Glomerular endothelial cell (primary cell): ENCODE data around the gene FSTL4. TPM values are rescaled to one million over a fixed set of nuclear protein-coding genes. Genes with fewer than 3 reads are reported as not detected.
"Not testable (repeated sequence)": the region's sequence is repeated elsewhere in the genome, so short reads cannot be mapped to it uniquely, and the experiment has no call there.

Experiments
- DNase-seq: peaks from one replicate; pipeline ENCODE4 v3.0.0-alpha.2; 2011; ENCODE audit warnings: low read depth, low spot score; ENCODE audit errors: extremely low read depth
- total RNA-seq: library from RNA; depleted of rRNA; stranded (reverse); fragments of >200 nt; gene quantifications from 2 replicates; pipeline ENCODE4 v1.2.3, GENCODE V29; 2015

Gene FSTL4
- total RNA-seq, 1 donor from 2014 or later, result 0.18 TPM

DNA sequence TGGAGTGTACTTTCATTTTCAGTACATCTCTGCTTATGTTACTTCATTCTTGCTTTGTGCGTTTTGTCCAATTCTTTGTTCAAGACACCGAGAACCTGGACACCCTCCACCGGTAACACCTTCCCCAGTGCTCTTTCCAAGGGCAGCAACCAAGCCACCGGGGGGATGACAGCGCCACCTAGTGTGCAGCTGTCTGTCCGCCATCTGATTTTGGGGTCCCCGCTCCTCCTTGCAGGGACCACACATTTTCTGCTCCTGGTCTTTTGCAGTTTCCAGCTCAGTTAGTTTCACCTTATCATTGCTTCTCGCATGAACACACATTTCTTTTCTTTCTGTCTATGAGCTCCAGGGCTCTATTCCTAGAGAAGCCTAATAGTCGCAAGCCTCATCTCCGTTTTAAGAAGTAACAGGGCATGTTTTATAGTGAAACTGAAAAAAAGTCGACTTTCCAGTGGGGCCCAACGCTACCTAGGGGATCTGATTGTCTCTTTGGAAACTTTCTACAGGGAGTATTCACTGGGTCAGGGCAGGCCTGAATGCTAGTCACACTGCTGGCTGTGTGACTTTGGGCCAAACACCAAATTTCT is 152.1 kb downstream of the FSTL4 start:
- DNase-seq, result no peak

DNA sequence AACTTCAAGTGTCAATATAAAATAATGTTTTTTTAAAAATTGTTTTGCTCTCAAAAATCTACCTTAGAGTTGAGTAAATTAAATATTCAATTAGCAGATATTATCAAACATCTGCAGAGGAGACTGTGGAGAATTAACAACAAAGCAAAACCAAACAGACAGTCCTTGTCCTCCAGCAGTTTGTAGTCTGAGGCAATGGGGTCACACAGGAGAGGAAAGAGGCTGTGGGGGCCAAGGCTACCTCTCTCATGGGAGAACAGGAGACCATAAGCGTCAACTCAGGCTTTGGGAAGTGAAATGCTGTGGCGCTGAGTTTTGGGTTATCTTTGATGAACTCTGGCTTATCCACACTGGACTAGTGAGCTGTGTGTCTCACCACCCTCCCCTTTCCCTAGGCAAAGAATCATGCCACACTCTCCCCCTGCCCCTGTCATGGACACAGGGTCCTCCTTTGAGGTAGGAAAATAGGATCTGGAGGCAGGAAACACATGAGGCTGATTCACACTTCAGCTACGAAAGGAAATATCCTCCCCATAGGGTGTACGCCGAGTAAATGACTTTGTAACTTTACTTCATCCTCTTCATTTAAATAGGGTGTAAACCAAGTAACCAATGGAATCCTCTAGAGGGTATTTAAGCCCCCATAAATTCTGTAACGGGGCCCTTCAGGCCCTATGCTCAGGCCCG is 152.7 kb downstream of the FSTL4 start:
- DNase-seq, result no peak

DNA sequence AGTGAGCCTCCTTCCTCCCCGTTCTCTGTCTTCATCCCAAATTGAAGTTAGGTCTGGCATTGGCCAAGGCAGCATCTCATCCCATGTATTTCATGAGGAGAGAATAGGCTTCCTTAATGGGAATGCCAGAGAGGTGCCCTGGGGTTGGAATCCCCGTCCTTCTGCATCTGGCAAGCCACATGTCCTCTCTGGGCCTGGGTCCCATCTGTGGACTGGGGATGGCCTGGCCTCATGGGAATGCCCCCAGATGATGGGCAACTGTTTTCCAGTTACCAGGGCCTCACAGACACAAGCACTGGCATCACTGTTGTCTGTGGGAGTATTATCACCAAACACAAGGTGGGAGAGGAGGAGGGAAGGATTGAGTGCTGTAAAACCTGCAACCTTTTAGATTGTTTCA is 153.9 kb downstream of the FSTL4 start:
- DNase-seq, result no peak

DNA sequence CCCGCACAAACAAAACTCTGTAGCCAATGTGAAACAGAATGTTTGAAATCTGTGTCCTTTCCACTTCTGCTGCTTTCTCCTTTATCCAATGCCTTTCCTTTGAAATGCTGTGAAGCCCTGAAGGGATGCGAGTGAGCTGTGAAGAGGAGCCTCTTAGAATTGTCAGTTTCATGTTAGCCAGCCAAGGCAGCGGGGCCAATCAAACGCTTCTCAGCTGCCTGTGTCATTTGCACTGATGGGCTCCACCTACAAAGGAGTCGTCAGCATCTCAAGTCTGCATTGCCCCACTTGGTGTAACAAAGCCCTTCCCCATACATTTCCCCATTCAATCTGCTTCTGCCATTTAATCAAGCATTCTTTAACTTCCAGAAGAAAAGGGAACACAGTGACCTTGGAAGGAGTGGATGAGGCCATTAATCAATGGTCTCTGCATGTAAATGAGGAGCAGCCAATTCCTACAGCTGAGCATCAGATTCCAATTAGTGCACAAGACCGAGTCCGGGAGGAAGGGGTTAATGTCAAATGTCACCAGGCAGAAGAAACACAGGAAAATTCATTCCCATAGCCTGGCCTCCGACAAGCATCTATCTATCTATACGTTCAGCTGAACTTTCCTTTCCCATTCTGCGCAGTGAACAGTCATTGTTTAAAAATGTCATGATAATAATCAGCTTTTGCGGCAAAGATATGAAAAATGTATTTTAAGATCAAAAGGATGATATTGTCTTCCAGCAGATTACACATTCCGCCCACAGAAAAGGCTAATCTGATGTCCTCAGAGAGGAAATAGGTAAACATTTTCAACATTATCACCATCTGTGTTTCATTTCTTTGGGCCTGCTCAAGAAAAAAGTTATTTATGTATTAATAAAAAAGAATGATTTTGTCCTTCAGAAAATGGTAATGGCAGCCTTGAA is 154.6 kb downstream of the FSTL4 start:
- no peak for DNase-seq

DNA sequence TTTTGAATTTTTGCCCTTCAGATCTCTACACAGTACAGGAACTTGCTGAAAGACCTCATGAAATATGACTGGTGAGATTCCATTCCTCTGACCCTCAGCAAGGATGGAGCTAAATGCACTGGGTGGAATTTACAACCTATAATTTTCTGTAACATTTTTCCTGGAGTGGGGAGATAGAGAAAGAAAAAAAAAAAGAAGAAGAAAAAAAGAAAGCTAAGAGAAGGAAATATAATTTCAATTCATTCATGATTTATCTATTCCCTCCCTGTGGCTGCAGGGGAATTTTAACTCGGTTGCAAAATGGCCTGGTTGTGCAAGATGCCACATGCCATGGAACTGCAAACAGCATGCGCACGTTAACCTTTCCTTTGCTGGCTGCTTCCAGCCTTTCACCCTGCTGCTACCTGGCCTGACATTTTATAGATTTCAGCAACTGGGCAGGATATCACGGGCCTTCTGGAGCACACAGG is 155.4 kb downstream of the FSTL4 start:
- no peak for DNase-seq

DNA sequence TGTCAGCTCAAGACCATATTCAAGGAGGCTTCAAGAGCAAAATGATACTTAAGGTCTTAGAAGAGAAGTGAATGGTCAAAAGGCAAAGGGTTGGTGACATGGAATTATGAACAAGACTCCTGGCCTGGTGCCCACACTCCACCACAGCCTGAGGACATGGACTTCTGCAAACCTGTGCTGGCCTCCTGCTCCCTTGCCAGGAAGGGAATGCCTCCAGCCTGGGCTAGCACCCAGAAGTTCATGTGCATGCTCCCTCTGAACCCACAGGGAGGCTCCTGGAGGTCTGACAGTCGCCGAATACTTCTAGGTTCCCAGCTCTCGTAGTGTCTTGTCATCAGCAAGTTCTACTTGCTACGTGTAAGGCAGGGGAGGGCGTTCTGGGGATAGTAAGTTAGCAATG is 156.7 kb downstream of the FSTL4 start:
- DNase-seq, result no peak

DNA sequence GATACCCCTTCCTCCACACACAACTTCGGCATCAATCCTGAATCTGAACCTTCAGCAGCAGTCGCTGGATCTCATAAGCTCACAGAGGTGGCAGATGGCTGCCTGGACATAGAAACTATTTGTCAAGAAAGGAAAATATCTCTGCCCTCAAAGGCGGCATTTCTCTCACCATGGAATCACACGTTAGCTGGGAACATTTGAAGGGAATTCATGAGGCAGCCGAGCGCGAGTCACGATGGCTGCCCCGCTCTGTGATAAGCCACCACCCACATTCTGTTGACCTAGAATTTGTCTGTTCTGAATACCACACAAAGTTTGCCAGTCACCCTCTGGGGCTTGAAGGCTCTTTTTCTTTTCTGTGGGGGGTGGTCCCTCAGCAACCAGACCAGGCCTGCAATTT is 157.9 kb downstream of the FSTL4 start:
- DNase-seq, result no peak

DNA sequence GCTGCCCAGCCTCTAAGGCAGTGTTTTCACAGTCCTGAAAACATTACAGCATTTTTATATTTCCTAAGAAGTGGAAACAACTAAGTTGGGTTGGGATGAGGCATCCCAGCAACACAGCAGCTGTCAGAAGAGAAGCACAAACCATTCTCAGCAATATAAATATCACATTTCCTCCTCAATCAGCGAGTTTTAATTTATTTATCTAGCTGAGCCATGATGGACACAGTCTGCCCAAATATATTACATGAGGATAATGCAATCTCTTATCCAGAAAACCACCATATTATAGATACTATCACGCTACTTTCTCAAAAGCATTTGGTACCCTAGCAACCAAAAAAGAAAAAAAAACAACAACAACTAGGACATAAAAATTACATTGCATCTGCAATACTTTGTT is 158.5 kb downstream of the FSTL4 start:
- DNase-seq, result no peak

DNA sequence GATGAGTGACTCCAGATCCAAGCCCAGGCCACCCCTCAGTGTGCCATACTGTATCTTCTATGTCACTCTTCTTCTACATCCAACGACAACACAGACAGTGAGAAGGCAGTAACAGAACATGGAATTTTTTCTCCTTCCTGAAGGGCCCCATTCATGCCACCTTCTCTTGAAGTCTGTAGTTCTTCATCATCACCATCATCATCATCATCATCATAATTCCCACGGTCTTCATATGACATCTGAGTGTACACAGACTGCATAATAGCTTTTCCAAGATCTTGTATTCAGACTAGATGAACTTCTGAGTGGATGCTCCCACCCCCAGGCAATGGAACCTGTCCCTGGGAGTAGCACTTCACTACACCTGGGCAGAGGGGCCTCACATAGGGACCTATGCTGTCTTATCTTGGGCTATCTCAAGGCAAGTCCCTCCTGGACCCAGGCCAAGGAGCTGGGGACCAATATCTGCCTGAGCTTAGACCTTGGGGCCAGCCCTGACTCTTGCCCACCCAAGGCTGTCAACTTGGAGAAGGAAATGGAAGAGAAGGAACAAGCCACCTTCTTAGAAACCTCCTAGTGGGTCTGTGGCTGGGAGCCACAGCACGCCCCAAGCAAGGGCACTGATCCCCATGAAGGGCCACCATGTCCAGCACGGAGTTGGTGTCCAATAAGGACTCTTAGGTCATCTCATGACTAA is 159.1 kb downstream of the FSTL4 start:
- DNase-seq, result no peak

DNA sequence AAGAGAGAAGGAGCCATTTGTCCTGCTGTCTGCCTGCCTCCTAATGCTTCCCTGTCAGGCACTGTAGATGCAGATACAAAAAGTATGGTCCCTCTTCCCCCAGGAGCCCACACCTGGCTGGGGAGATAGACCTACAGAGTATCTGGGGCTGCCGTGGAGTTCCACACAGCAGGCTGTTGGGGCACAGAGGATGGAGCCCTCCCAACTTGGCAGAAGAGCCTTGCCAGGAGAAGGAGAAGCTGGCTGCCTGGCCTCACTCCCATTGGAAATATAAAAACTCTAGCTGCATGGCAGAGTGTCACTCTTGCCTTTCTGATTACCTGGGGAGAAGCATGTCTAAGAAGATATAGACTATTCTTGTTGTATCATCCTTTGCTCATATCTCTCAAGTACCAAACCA is 160.4 kb downstream of the FSTL4 start:
- no peak for DNase-seq

DNA sequence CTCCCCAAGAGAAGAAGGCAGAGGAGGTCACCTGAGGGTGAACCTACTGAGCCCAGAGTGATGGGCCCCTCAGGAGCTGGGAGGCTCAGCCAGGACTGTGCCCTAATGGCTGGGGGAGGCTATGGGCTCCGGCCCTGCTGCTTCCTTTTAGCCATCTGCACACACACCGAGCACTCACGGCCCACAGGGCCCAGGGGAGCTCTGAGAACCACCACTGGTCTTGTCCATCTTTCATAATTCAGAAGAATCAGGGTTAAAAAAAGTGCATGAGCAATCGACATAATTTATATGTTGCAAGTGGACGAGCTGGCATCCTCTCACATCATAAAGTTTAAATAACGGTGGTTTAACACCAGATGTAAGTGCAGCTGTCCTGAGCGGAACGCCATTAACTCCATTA is 162.1 kb downstream of the FSTL4 start:
- DNase-seq, result no peak

DNA sequence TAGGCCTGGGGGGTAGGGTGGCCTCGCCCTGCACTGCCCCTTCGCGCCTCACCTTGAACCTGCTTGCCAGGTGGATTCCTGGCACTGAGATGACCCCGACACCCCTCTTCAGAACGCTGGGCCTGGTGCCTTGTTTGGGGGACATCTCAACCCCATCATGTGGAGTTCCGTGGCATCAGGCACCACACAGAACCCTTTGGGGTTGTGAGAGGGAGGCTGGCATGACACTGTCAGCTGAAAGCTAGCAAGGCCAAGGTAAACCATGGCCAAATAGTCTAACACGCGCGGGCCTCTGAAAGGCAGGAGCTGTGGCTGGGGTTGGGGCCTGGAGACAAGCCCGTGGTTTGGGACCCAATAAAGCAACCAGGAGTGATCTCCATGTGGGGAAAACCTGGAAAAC is 163.2 kb downstream of the FSTL4 start:
- no peak for DNase-seq

DNA sequence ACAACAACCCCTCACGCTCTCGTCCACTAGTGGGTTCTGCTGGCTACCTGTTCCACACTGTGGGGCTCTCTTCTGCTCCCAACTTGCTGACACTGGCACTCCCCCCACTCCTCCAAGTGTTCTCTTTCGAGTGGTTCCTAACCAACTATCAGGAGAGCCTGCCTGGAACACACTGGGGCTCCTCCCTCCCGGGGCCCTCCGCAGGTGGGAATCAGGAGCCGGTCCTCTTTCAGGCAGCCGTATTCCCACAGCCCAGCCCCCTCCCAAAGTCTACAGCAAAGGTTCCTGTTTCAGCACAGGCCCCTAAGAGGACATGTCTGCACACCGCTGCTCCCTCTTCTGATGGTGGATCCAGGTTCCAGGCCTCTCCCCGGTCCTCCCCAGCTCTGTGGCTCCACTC is 165.9 kb downstream of the FSTL4 start:
- no peak for DNase-seq

DNA sequence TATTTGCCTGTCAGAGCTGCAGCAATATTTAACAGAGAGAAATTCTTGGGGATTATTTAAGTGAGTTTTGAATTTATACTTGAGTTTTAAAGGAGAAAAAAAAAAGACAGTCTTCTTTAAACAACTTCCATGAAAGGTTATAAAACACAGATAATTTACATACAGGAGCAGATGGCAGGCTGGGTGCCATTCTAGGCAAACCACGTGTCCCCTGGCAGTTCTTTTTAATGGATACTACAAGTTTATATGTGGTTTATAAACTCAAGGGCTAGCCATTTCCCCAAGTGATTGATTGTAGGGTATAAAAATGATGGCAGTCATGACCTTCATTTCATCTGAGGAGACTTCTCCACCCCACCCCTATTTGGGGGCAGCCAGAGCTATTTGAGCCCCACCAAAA is 166.6 kb downstream of the FSTL4 start:
- no peak for DNase-seq

DNA sequence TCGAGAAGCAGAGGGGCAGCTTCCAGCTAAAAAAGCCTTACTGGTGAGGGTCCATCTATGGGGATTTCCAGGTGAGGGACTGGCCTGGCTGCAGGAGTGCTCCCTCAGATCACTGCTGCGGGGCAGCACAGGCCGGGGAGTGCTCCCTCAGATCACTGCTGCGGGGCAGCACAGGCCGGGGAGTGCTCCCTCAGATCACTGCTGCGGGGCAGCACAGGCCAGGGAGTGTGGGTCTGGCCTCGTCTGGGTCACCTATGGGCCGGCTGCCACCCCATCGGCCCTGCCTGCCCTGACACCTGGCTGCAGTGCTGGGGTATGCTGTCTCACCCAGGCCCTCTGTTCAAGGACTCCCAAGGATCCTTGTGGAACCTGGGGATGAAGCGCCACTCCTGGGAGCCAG is 167.1 kb downstream of the FSTL4 start:
- not testable (repeated sequence) for DNase-seq

DNA sequence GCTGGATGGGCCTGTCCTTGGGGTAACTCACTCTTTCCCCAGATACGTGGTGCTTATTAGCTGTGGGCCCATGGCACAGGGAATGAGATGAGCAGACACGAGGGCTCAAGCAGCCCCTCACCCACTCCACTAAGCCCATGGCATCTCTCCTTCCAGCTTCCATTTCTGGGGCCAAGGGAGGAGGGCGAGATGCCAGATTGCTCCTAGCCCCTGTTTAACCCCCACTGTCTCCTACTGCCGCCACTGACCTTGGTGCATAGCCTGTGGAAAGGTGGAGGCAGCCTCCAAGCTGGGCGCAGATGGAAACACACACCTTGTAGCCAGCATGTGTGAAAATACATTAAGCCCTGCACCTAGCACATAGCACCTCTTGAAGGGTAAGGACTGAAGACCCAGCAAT is 167.6 kb downstream of the FSTL4 start:
- DNase-seq, result no peak

DNA sequence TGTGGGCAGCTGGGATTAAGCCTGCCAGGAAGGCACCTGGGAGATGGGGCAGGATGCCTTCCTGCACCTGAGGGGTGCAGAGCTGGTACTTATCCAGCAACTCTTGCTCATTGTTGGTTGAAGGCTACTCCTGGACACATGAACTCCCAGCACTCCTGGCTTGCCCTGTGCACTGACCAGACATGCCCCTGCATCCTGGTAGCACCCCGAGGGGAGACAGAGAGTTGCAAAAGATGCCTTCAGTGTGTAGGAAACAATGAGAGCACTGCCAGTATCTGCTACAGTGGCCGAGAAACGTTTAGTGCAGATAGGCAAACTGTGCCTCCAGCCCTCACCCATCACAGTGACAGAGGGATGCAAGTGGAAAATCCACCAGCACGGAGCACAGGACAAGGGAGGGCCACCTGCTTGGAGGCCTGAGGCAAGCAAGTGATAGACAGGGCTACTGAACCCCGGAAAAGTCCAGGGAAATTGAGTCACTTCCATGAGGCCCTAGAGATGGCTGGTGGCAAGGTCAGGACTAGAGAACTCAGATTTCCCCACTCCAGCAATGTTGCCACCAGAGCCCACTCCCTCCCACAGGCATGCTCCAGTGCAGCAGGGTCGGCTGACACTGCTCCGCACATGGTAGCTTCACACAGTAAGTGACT is 171.1 kb downstream of the FSTL4 start:
- no peak for DNase-seq

DNA sequence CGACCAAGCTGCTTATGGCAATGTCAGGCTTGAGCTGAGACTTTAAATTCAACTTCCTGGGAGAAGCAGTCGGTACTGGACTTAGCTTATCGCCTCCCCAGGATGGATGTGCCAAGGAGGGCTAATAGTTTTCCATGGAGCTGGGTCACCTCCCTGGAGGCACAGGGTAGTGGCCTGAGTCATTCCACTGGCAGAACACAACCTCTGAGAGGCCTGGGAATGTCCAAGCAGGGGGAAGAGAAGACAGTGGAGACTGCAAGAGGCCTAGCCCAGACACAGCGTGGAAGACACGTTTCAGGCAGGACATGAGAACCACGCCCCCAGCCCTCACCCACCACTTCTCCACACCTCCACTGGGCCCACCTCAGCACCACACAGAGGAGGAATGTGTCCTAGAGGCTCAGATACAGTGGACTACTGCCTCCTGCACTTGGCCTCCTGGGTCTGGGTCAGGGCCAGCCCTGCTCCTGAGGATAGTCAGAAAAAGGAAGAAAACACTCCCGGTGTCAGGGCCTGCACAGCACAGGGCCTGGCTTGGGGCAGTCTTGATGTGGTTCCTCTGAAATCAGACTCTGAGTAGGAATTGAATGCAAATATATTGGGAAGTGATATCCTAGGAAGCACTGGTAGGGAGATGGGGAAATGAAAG is 171.8 kb downstream of the FSTL4 start:
- DNase-seq, result no peak

DNA sequence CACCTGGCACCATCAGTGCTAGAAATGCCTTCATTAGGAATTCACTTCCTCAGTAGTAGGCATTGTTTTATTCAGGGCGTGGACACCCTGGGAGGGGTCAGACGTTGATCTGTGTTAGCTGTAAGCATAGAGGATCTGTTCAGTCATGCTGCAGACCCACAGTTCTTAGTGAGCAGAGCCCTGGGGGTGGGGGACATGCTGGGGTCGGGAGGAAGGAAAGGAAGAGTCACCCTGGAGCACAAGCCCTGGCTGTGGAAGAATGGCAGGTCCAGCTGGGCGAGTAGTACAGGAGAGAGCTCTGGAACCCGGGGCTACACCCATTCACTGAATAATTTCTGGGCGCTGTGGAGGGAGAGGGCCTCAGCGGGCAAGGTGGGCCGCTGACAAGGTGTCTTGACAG is 172.5 kb downstream of the FSTL4 start:
- no peak for DNase-seq

DNA sequence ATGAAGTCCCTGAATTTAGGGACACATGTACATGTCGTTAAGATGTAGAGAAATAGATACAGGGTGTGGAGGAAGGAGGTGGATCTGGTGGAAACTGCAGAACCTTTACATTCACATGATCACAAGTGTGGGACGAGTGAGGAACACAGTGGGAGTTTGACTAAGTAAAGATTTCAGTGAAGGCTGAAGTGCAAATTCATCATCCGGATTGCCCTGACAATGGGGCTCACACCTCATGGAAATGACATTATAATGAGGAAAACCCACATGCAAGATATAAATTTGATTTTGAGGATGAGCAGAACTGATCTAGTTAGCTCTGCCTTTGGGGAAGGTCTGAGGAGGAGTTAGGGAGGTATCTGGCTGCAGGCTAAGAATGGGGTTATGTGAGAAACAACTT is 173.9 kb downstream of the FSTL4 start:
- DNase-seq, result no peak
